K562 (cell line): ENCODE measurements around the gene DEDD2. TPM values are rescaled to one million over a fixed set of nuclear protein-coding genes. Genes with fewer than 3 reads are reported as not detected.
A peak's percentile ranks its signal among the peaks of the same experiment; 100 is the strongest.

Experiments
- ATAC-seq: fragments of 200-7000 bp; cut with Tn5 transposase; 3 replicates; pipeline ENCODE4 v1.9.1; 2020; ENCODE audit warnings: moderate library complexity
- BruUV-seq: library from RNA; stranded (reverse); fragments of 400-500 nt; replicated peaks from 2 replicates; lab custom pipeline; 2021; lab: Mats Ljungman, UMichigan
- CTCF ChIA-PET: fragments of 300-600 bp; formaldehyde crosslinking; extraction: SDS; loops from one replicate; lab custom pipeline; 2021; ENCODE audit warnings: low intra/inter-chr PET ratio; lab: Yijun Ruan, JAX
- POLR2A ChIA-PET: fragments of 300-600, 350-650 bp; sonication (Branson Sonifier 250); formaldehyde crosslinking; extraction: SDS; loops from one replicate; lab custom pipeline; 2021; ENCODE audit warnings: antibody characterized with exemption, inconsistent platforms; lab: Yijun Ruan, JAX
- DNase-seq, 4 experiments: peaks; one replicate each; pipeline versions ENCODE4 v3.0.0 to v3.0.0-alpha.2; 2011 to 2018; ENCODE audit warnings: low spot score in 3 of 4, mixed read lengths in 3 of 4; ENCODE audit errors: extremely low read depth in 1 of 4
- FAIRE-seq: peaks from 2 replicates; lab custom pipeline; 2011; peaks lifted over from hg19 to GRCh38; lab: Jason Lieb, UNC
- H2AFZ ChIP-seq: 2 replicates; pipeline ENCODE4 v1.6.0; 2011; ENCODE audit warnings: low read depth, low read length, control low read depth, inconsistent platforms
- H3K27ac ChIP-seq: fragments of 200-600 bp; 3 replicates; pipeline ENCODE4 v1.8.0; 2011; ENCODE audit warnings: low read depth, mild to moderate bottlenecking, control low read depth, inconsistent platforms, low read length, moderate library complexity, mixed read lengths; ENCODE audit errors: extremely low read depth
- H3K27me3 ChIP-seq, 2 experiments: fragments of 300-600 bp in 1 of 2; 2 replicates in 1 of 2; 3 replicates in 1 of 2; pipeline versions ENCODE4 v1.6.0 to v1.8.0; 2011; ENCODE audit warnings: inconsistent platforms in 2 of 2, low read length in 2 of 2, mild to moderate bottlenecking in 1 of 2, mixed read lengths in 1 of 2, moderate library complexity in 1 of 2; ENCODE audit not compliant: control insufficient read depth in 2 of 2, insufficient read depth in 2 of 2
- H3K36me3 ChIP-seq: fragments of 300-600 bp; 3 replicates; pipeline ENCODE4 v1.8.0; 2011; ENCODE audit warnings: mild to moderate bottlenecking, low read length, inconsistent platforms; ENCODE audit not compliant: control insufficient read depth, insufficient read depth
- H3K4me1 ChIP-seq, 2 experiments: fragments of 200-600 bp in 1 of 2; replicated peaks in 1 of 2; 2 replicates in 1 of 2; 3 replicates in 1 of 2; pipeline versions ENCODE4 v1.5.1 to v1.8.0; 2011; ENCODE audit warnings: inconsistent platforms in 2 of 2, low read length in 2 of 2, mild to moderate bottlenecking in 1 of 2, mixed read lengths in 1 of 2, moderate library complexity in 1 of 2; ENCODE audit not compliant: control insufficient read depth in 2 of 2, insufficient read depth in 2 of 2
- H3K4me2 ChIP-seq: 2 replicates; pipeline ENCODE4 v1.6.1; 2011; ENCODE audit warnings: low read length, control low read depth, inconsistent platforms, mixed read lengths; ENCODE audit not compliant: insufficient read depth
- H3K4me3 ChIP-seq: fragments of 200-600 bp; sonication (generic), shearing (Covaris generic); 2 replicates; pipeline ENCODE4 v1.5.1; 2016; ENCODE audit warnings: control low read depth, inconsistent platforms
- H3K79me2 ChIP-seq: fragments of 200-600 bp; 3 replicates; pipeline ENCODE4 v1.8.0; 2011; ENCODE audit warnings: low read length, inconsistent platforms; ENCODE audit not compliant: control insufficient read depth, insufficient read depth
- H3K9ac ChIP-seq, 2 experiments: 2 replicates each; pipeline versions ENCODE4 v1.6.0 to v1.6.1; 2011; ENCODE audit warnings: low read depth in 2 of 2, low read length in 2 of 2, control low read depth in 1 of 2, inconsistent platforms in 1 of 2, mild to moderate bottlenecking in 1 of 2, mixed read lengths in 1 of 2; ENCODE audit not compliant: insufficient read depth in 1 of 2
- H3K9me1 ChIP-seq: one replicate; pipeline ENCODE4 v1.6.0; 2011; ENCODE audit warnings: inconsistent platforms, mild to moderate bottlenecking, low read length, moderate library complexity; ENCODE audit not compliant: control insufficient read depth, insufficient read depth
- H3K9me3 ChIP-seq: replicated peaks from 2 replicates; pipeline ENCODE4 v1.5.1; 2011; ENCODE audit warnings: low read depth, low read length, inconsistent platforms; ENCODE audit not compliant: control insufficient read depth, insufficient read depth
- H4K20me1 ChIP-seq: replicated peaks from 2 replicates; pipeline ENCODE4 v1.6.1; 2011; ENCODE audit warnings: low read length, inconsistent platforms, mixed read lengths; ENCODE audit not compliant: control insufficient read depth, insufficient read depth
- C11orf30 ChIP-seq: fragments of 450-650 bp; IDR thresholded peaks from 2 replicates; pipeline ENCODE4 v1.6.1; 2016; ENCODE audit warnings: low read depth, mild to moderate bottlenecking
- CCAR2 ChIP-seq: fragments of 200-400 bp; formaldehyde crosslinking; IDR thresholded peaks from 2 replicates; pipeline ENCODE4 v1.6.1; 2017; ENCODE audit warnings: mild to moderate bottlenecking, low read depth, low read length
- CEBPG ChIP-seq, 3 experiments: fragments of 200-800 bp in 1 of 3; sonication (Bioruptor generic) in 1 of 3; sonication (generic) in 1 of 3; formaldehyde crosslinking in 1 of 3; IDR thresholded peaks in 2 of 3; conservative IDR thresholded peaks in 1 of 3; 2 replicates each; pipeline versions ENCODE4 v1.6.1 to v1.8.0; 2016 to 2022; ENCODE audit warnings: missing compliant biosample characterization in 2 of 3, missing genetic modification characterization in 2 of 3, mild to moderate bottlenecking in 1 of 3, missing genetic modification reagents in 1 of 3
- CREB1 ChIP-seq, 2 experiments: sonication (generic) in 1 of 2; formaldehyde crosslinking in 1 of 2; IDR thresholded peaks; 2 replicates each; pipeline versions ENCODE4 v1.6.1 to v1.8.0; 2012 to 2022; ENCODE audit warnings: inconsistent platforms in 1 of 2, mild to moderate bottlenecking in 1 of 2, missing genetic modification reagents in 1 of 2, moderate library complexity in 1 of 2
- ETV6 ChIP-seq, 3 experiments: fragments of 150-350 bp in 1 of 3; sonication (generic) in 1 of 3; formaldehyde crosslinking in 1 of 3; IDR thresholded peaks; 2 replicates each; pipeline versions ENCODE4 v1.6.1 to v1.8.0; 2014 to 2022; ENCODE audit warnings: borderline replicate concordance in 2 of 3, low read depth in 2 of 3, antibody characterized with exemption in 1 of 3, low read length in 1 of 3, mild to moderate bottlenecking in 1 of 3, missing genetic modification reagents in 1 of 3
- GTF2A2 ChIP-seq: IDR thresholded peaks from 2 replicates; pipeline ENCODE4 v1.6.1; 2016; ENCODE audit warnings: mild to moderate bottlenecking, missing genetic modification characterization, missing compliant biosample characterization
- IRF2 ChIP-seq: sonication (generic); formaldehyde crosslinking; IDR thresholded peaks from 2 replicates; pipeline ENCODE4 v1.8.1; 2022; ENCODE audit warnings: mild to moderate bottlenecking, missing genetic modification reagents
- JUN ChIP-seq, 2 experiments: sonication (generic) in 1 of 2; formaldehyde crosslinking in 1 of 2; IDR thresholded peaks; 2 replicates each; pipeline versions ENCODE4 v1.6.1 to v1.8.0; 2012 to 2022; ENCODE audit warnings: borderline replicate concordance in 2 of 2, mild to moderate bottlenecking in 2 of 2, improper control_type of control experiment in 1 of 2, low read depth in 1 of 2, low read length in 1 of 2, missing genetic modification reagents in 1 of 2
- KLF1 ChIP-seq: fragments of 450-650 bp; IDR thresholded peaks from 2 replicates; pipeline ENCODE4 v1.6.1; 2016; ENCODE audit warnings: missing genetic modification characterization, missing compliant biosample characterization
- NBN ChIP-seq: fragments of 450-650 bp; IDR thresholded peaks from 2 replicates; pipeline ENCODE4 v1.6.1; 2016; ENCODE audit warnings: low read depth, mild to moderate bottlenecking
- PCBP1 ChIP-seq: fragments of 200-400 bp; formaldehyde crosslinking; IDR thresholded peaks from 2 replicates; pipeline ENCODE4 v1.6.1; 2018; ENCODE audit warnings: mild to moderate bottlenecking, low read depth, low read length; ENCODE audit not compliant: poor library complexity, severe bottlenecking
- PHB2 ChIP-seq: fragments of 450-650 bp; IDR thresholded peaks from 2 replicates; pipeline ENCODE4 v1.6.1; 2017; ENCODE audit warnings: low read depth
- TAF15 ChIP-seq: fragments of 200-400 bp; formaldehyde crosslinking; IDR thresholded peaks from 2 replicates; pipeline ENCODE4 v1.6.1; 2017; ENCODE audit warnings: mild to moderate bottlenecking, low read depth, low read length, moderate library complexity
- ZC3H11A ChIP-seq: IDR thresholded peaks from 2 replicates; pipeline ENCODE4 v1.6.1; 2012; ENCODE audit warnings: low read depth, low read length, improper control_type of control experiment
- ZEB2 ChIP-seq: fragments of 450-650 bp; IDR thresholded peaks from 2 replicates; pipeline ENCODE4 v1.6.1; 2016
- ZNF77 ChIP-seq: fragments of 250-450 bp; sonication (Bioruptor Pico); IDR thresholded peaks from 2 replicates; pipeline ENCODE4 v1.5.0; 2020
- WGBS: fragments of 100-300 bp; shearing (Covaris generic); methylation state at CpG from one replicate; pipeline ENCODE4 v1.1.6; 2016; ENCODE audit warnings: low coverage, mixed read lengths; ENCODE audit not compliant: insufficient coverage; ENCODE audit errors: missing lambda C conversion rate; 5-methylcytosine and 5-hydroxymethylcytosine counted together
- in situ Hi-C: fragments of 300-500 bp; cut with MboI; formaldehyde crosslinking; loops from 4 replicates; pipeline ENCODE4 v1.15.0; 2018; ENCODE audit warnings: inconsistent platforms, mixed read lengths
- intact Hi-C: fragments of 100-400 bp; cut with micrococcal nuclease; formaldehyde crosslinking; loops from 2 replicates; pipeline ENCODE4 v1.14.2; 2022
- polyA plus RNA-seq, 8 experiments: library from polyadenylated mRNA; depleted of rRNA in 4 of 8; stranded (reverse) in 5 of 8; unstranded in 3 of 8; fragments of >200 nt; fragmentation: Nextera tagmentation in 2 of 8; fragmentation: Illumina TruSeq in 1 of 8; extraction: Ambion mirVana in 2 of 8; extraction: Trizol in 1 of 8; gene quantifications; 2 replicates each; pipeline versions ENCODE4 v1.2.1 to v1.2.3, GENCODE V29; 2011 to 2014; ENCODE audit warnings: inconsistent platforms in 1 of 8, missing spikeins in 1 of 8
- total RNA-seq, 7 experiments: library from RNA; depleted of rRNA in 6 of 7; stranded (reverse); fragments of >200 nt in 6 of 7; fragmentation: Illumina TruSeq in 2 of 7; extraction: Trizol in 2 of 7; gene quantifications; 2 replicates each; pipeline versions ENCODE4 v1.2.1 to v1.2.3, GENCODE V29; 2011 to 2021; ENCODE audit warnings: low replicate concordance in 1 of 7
- TF ChIP-seq, protein P1 (sequence below): sonication (generic); formaldehyde crosslinking; IDR thresholded peaks from 2 replicates; pipeline ENCODE4 v1.8.0; 2022; ENCODE audit warnings: mild to moderate bottlenecking, missing genetic modification reagents
- TF ChIP-seq, protein P2 (sequence below): fragments of 450-650 bp; IDR thresholded peaks from 2 replicates; pipeline ENCODE4 v1.6.1; 2016

Gene DEDD2
- total and polyA plus RNA-seq, 9 of the 15 experiments (the other 6 are each of a cell fraction or from before 2014, with no cell fraction given): 4.3 to 43.0 (median 29.2) TPM

DNA sequence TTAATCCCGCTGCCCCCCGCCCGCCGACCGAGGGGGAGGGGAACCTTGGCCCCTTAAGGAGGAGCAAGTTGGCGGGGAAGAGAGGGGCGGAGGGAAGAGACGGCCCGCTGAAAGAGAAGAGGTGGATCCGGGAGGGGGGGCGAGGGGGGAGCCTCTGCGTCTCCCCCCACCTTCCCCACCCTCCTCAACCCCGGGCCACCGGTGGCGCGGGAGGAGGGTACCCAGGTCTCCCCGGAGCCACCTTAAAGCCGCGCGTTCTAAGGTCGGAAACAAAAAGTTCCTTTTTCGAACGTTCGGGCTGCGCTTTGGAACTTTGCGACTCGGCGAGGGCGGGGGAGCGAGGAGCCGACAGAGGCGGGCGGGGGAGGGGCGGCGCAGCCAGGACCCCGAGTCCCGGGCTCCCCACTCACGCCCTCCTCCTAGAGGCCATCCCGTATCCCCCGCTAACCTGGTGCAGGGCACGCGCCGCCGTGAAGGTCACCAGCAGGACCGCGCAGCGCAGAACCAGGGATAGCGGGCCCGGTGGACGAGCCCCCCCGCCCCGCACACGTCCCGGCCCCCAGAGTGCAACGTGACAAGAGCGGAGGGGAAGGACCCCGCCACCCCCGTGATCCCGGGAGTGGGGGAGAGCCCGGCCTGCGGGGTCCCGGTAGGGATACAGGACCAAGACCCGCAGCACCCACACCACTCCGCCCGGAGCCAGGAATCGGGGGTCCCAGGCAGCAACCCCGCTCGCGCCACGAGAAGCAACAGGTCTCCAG, 36.8 kb upstream of the DEDD2 start:
- Histone ChIP-seq H3K4me3 (peak overlapping the region; percentile 98), H3K9me1 (peaks cover 7% of the 10 kb centered on the region), H3K36me3 (peaks cover 32% of the 10 kb centered on the region; the same call in 2 of the 3 replicates), H2AFZ (peak overlapping the region; percentile 74), H3K4me1 (peaks cover 19 to 65% of the 10 kb centered on the region in 2 experiments), H3K27me3 (no peaks in the 10 kb centered on the region), H4K20me1 (peaks cover 10% of the 10 kb centered on the region; the same call in 1 of the 2 replicates), H3K4me2 (peak overlapping the region; percentile 78; the same call in 1 of the 2 replicates), H3K9ac (peak overlapping the region; percentile 91 to 95), H3K79me2 (peaks cover 52% of the 10 kb centered on the region), H3K9me3 (no peaks in the 10 kb centered on the region), H3K27ac (peak overlapping the region; percentile 96)
- peak; percentile 61 for FAIRE-seq
- intact Hi-C loops: loop anchor here (2.0 kb wide), 1 partner anchor 15 kb away; the partner anchor contains the start of gene CIC
- ATAC-seq: peak; percentile 53
- DNase-seq: peak; percentile 68 to 87 (median 76)
- WGBS: under 1% methylated on average over 30 of the region's 70 CpGs
- in situ Hi-C loops: no loop called here
- CTCF ChIA-PET: no interaction called here
- TSS peak; percentile 60 for BruUV-seq
- POLR2A ChIA-PET: interaction anchor here (0.6 kb wide), 1 partner anchor 97 kb away, joined by 3 read pairs; no protein-coding TSS in a partner anchor
- TF ChIP-seq CREB1 (IDR thresholded peaks at IDR 0.05) (peak; percentile 5; the same call in 1 of the 2 replicates), CREB1 (CRISPR knock-in tag; IDR thresholded peaks at IDR 0.05) (peak; percentile 18; the same call in 1 of the 2 replicates), GTF2A2 (tag) (no peak), ZC3H11A (no peak), ZNF77 (no peak), KLF1 (tag) (no peak), JUN (IDR thresholded peaks at IDR 0.05; ENCODE audit: borderline replicate concordance, low read depth, low read length) (no peak), JUN (CRISPR knock-in tag; IDR thresholded peaks at IDR 0.05; ENCODE audit: borderline replicate concordance) (no peak), IRF2 (CRISPR knock-in tag) (no peak), C11orf30 (no peak), NBN (no peak), ETV6 (IDR thresholded peaks at IDR 0.05; ENCODE audit: borderline replicate concordance in 1 of 2, low read depth in 2 of 2, low read length in 1 of 2) (no peak), ETV6 (CRISPR knock-in tag; IDR thresholded peaks at IDR 0.05; ENCODE audit: borderline replicate concordance) (no peak), CEBPG (CRISPR knock-in tag; IDR thresholded peaks at IDR 0.05) (no peak), CEBPG (tag; conservative IDR thresholded peaks at IDR 0.05 in 1 of 2, IDR thresholded peaks at IDR 0.05 in 1 of 2) (no peak), PHB2 (no peak), CCAR2 (no peak), PCBP1 (peak; percentile 76), ZEB2 (no peak), TAF15 (no peak)
- TF ChIP-seq, protein P1, sequence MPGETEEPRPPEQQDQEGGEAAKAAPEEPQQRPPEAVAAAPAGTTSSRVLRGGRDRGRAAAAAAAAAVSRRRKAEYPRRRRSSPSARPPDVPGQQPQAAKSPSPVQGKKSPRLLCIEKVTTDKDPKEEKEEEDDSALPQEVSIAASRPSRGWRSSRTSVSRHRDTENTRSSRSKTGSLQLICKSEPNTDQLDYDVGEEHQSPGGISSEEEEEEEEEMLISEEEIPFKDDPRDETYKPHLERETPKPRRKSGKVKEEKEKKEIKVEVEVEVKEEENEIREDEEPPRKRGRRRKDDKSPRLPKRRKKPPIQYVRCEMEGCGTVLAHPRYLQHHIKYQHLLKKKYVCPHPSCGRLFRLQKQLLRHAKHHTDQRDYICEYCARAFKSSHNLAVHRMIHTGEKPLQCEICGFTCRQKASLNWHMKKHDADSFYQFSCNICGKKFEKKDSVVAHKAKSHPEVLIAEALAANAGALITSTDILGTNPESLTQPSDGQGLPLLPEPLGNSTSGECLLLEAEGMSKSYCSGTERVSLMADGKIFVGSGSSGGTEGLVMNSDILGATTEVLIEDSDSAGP (CRISPR knock-in tag): no peak
- TF ChIP-seq, protein P2, sequence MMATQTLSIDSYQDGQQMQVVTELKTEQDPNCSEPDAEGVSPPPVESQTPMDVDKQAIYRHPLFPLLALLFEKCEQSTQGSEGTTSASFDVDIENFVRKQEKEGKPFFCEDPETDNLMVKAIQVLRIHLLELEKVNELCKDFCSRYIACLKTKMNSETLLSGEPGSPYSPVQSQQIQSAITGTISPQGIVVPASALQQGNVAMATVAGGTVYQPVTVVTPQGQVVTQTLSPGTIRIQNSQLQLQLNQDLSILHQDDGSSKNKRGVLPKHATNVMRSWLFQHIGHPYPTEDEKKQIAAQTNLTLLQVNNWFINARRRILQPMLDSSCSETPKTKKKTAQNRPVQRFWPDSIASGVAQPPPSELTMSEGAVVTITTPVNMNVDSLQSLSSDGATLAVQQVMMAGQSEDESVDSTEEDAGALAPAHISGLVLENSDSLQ: no peak
